OCI-LY3 (cell line): ENCODE data around the gene ATP6V1G3.

ENCODE experiments used
- EZH2phosphoT487 ChIP-seq: fragments of 200-600 bp; shearing (Covaris generic); IDR thresholded peaks from 2 replicates; pipeline ENCODE4 v1.6.1; 2018; ENCODE audit warnings: antibody characterized with exemption, mixed run types, low read depth
- TF ChIP-seq, protein P1 (sequence below): fragments of 200-600, 300-600 bp; sonication (generic); IDR thresholded peaks from 2 replicates; pipeline ENCODE4 v1.5.1; 2014; ENCODE audit warnings: antibody characterized with exemption, low read length, low read depth

DNA sequence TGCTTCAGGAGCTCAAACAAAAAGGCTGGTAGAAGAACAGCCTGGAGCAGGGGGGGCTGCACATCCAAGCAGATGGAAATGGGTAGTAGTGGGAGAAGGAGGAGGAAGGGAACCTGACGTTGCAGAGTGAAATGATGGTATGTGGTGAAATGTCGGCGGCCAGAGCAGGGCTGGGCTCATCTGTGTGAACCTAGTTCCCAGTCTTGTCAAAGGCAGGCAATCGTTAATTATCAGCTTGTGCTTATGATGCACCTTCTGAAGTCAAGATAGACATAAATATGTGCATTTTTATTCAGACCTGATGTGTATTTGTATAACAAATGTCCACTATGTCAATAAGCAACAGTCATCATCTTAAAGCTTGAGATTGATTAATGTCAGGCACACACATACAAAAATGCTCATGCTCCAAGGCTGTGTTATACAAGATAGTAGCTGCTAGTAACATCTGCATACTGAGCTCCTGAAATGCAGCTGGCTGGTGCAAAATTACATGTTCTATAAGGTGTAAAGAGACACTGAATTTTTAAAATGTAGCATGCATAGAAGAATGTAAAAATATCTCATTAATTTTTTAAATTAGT, 10.6 kb upstream of the ATP6V1G3 start:
- TF ChIP-seq, protein P1, sequence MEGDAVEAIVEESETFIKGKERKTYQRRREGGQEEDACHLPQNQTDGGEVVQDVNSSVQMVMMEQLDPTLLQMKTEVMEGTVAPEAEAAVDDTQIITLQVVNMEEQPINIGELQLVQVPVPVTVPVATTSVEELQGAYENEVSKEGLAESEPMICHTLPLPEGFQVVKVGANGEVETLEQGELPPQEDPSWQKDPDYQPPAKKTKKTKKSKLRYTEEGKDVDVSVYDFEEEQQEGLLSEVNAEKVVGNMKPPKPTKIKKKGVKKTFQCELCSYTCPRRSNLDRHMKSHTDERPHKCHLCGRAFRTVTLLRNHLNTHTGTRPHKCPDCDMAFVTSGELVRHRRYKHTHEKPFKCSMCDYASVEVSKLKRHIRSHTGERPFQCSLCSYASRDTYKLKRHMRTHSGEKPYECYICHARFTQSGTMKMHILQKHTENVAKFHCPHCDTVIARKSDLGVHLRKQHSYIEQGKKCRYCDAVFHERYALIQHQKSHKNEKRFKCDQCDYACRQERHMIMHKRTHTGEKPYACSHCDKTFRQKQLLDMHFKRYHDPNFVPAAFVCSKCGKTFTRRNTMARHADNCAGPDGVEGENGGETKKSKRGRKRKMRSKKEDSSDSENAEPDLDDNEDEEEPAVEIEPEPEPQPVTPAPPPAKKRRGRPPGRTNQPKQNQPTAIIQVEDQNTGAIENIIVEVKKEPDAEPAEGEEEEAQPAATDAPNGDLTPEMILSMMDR, result no peak
- no peak for TF ChIP-seq EZH2phosphoT487
